Measurements from ENCODE around the gene TMCC2. TPM values are rescaled to one million over a fixed set of nuclear protein-coding genes. Genes with fewer than 3 reads are reported as not detected.
A peak's percentile ranks its signal among the peaks of the same experiment; 100 is the strongest.

TMCC2 gene
- total and polyA plus RNA-seq, 2 of the 8 experiments (the other 6 are each of a cell fraction or from before 2014, with no cell fraction given) = 6.7 to 6.8 TPM

GRCh38 chr1:205274041-205274691 is 46.4 kb downstream of the TMCC2 start:
- peak overlapping the region; percentile 20 for H4K91ac ChIP-seq (replicated peaks; ENCODE audit: insufficient read length, low read length)
- H3K27me3 ChIP-seq (replicated peaks in 1 of 4; ENCODE audit: control insufficient read depth in 3 of 4, extremely low read depth in 1 of 4, insufficient read depth in 3 of 4, low read length in 3 of 4) = no peaks in the 10 kb centered on the region
- WGBS, 2 experiments (ENCODE audit: extremely low coverage in 1 of 2, insufficient coverage in 1 of 2, insufficient read length in 1 of 2, insufficient replicate concordance in 2 of 2, low coverage in 1 of 2, low lambda C conversion rate in 2 of 2, missing lambda C conversion rate in 1 of 2) = 77% methylated on average over 8 of the region's 8 CpGs; no CpG with 5 or more reads in 1 of the 2 experiments
- H3K79me1 ChIP-seq (ENCODE audit: low read depth, low read length) = no peaks in the 10 kb centered on the region
- H2AK5ac ChIP-seq (ENCODE audit: low read depth, low read length) = peak overlapping the region; percentile 3; the same call in 1 of the 2 replicates
- ChIA-PET POLR2A (ENCODE audit: partially characterized antibody) (interaction anchor here (0.7 to 7.4 kb wide), 14 partner anchors 8 to 77 kb away, joined by 3 to 85 read pairs (median 6); partner anchors contain the start of gene NUAK2), CTCF (ENCODE audit: partially characterized antibody) (interaction anchor here (0.6 to 42.6 kb wide), 31 partner anchors 9 to 384 kb away, joined by 3 to 2424 read pairs (median 4); partner anchors contain the start of genes KLHDC8A, NUAK2, RBBP5 and TMCC2)
- H3K14ac ChIP-seq (ENCODE audit: insufficient read length) = no peak overlapping the region
- peak in 1 of 2 experiments; percentile 65 for DNase-seq (ENCODE audit: low read depth in 1 of 2, low spot score in 2 of 2)
- H3K4me1 ChIP-seq (replicated peaks in 1 of 4; ENCODE audit: control insufficient read depth in 3 of 4, insufficient read depth in 4 of 4, low read length in 3 of 4) = peaks cover 5 to 19% (median 11%) of the 10 kb centered on the region in 4 experiments; a peak in 6 of 7 replicates
- no peak overlapping the region for H3K4me3 ChIP-seq (ENCODE audit: extremely low read depth in 1 of 4, insufficient read depth in 2 of 4, low read depth in 3 of 4, low read length in 4 of 4)
- peak overlapping the region; percentile 99 for H2BK12ac ChIP-seq (ENCODE audit: low read depth, low read length)
- FAIRE-seq = peak; percentile 63
- no peak overlapping the region for H3K9ac ChIP-seq (replicated peaks in 1 of 4; ENCODE audit: extremely low read depth in 1 of 4, low read depth in 3 of 4, low read length in 3 of 4)
- H4K20me1 ChIP-seq (replicated peaks in 1 of 2; ENCODE audit: control insufficient read depth in 1 of 2, insufficient read depth in 2 of 2, low read length in 2 of 2) = peaks cover 0 to 2% of the 10 kb centered on the region in 2 experiments
- H3K18ac ChIP-seq (ENCODE audit: extremely low read depth, low read length) = no peak overlapping the region; the same call in 1 of the 2 replicates
- peak overlapping the region; percentile 93 for H2BK5ac ChIP-seq (ENCODE audit: low read depth, low read length)
- no peak overlapping the region for H3K56ac ChIP-seq (replicated peaks; ENCODE audit: insufficient read length, low read depth, low read length)
- H3K23me2 ChIP-seq (ENCODE audit: low read depth, low read length) = no peaks in the 10 kb centered on the region
- no peak overlapping the region for H3K23ac ChIP-seq (ENCODE audit: insufficient read length)
- peak overlapping the region in 1 of 2 experiments; percentile 31; a peak in 2 of 4 replicates for H3K4me2 ChIP-seq (ENCODE audit: insufficient read depth in 1 of 2, low read depth in 2 of 2, low read length in 2 of 2)
- H2AFZ ChIP-seq (ENCODE audit: low read length) = no peak overlapping the region
- no peaks in the 10 kb centered on the region for H3K79me2 ChIP-seq (ENCODE audit: control insufficient read depth in 1 of 2, insufficient read depth in 2 of 2, low read length in 2 of 2)
- H2BK15ac ChIP-seq (ENCODE audit: low read length) = peak overlapping the region; percentile 72; the same call in 1 of the 2 replicates
- peaks cover 0 to 7% (median 0%) of the 10 kb centered on the region in 4 experiments; a peak in 1 of 8 replicates for H3K36me3 ChIP-seq (ENCODE audit: control insufficient read depth in 2 of 4, insufficient read depth in 4 of 4, low read length in 3 of 4)
- 0 out of 2 replicates have a peak overlapping the region, but pooled peaks have one; percentile 0 for H3K27ac ChIP-seq (ENCODE audit: low read depth, low read length)
- no peaks in the 10 kb centered on the region for H3K9me3 ChIP-seq (ENCODE audit: insufficient read depth in 2 of 2, low read depth in 1 of 2, low read length in 1 of 2)
- H4K8ac ChIP-seq (ENCODE audit: extremely low read depth, insufficient read depth, low read length) = no peak overlapping the region
- peak overlapping the region; percentile 14 for H4K5ac ChIP-seq (ENCODE audit: insufficient read length, low read depth, low read length)
- peak overlapping the region; percentile 74; the same call in 1 of the 2 replicates for H2BK20ac ChIP-seq (ENCODE audit: low read length)
- no peak overlapping the region for H3K4ac ChIP-seq (replicated peaks; ENCODE audit: insufficient read length, low read depth, low read length)
- H2BK120ac ChIP-seq (replicated peaks; ENCODE audit: low read depth, low read length) = peak overlapping the region; percentile 59
- TF ChIP-seq SP1 (IDR thresholded peaks at IDR 0.05; ENCODE audit: low read depth, low read length) (peak; percentile 17; the same call in 1 of the 2 replicates), EP300 (IDR thresholded peaks at IDR 0.05; ENCODE audit: borderline replicate concordance in 1 of 2, low read depth in 2 of 2, low read length in 2 of 2) (peak in 1 of 2 experiments; percentile 70; a peak in 1 of 3 replicates), YY1 (IDR thresholded peaks at IDR 0.05; ENCODE audit: low read depth, low read length) (peak; percentile 56), HDAC2 (IDR thresholded peaks at IDR 0.05; ENCODE audit: borderline replicate concordance in 1 of 2, low read depth in 2 of 2, low read length in 2 of 2) (0 out of 4 replicates have a peak, but pooled peaks of 1 of the 2 experiments have one; percentile 48), SIN3A (conservative IDR thresholded peaks at IDR 0.05 in 1 of 2, IDR thresholded peaks at IDR 0.05 in 1 of 2; ENCODE audit: low read depth in 1 of 2, low read length in 2 of 2) (peak; percentile 84 to 93; a peak in 3 of 4 replicates), TBP (IDR thresholded peaks at IDR 0.05; ENCODE audit: low read depth, low read length) (no peak), CTBP2 (IDR thresholded peaks at IDR 0.05; ENCODE audit: borderline replicate concordance, insufficient read depth, insufficient read length, low read length) (peak; percentile 67), TCF12 (IDR thresholded peaks at IDR 0.05; ENCODE audit: low read depth, low read length) (peak; percentile 91), MAFK (IDR thresholded peaks at IDR 0.05; ENCODE audit: low read depth, low read length) (no peak), GABPA (IDR thresholded peaks at IDR 0.05; ENCODE audit: borderline replicate concordance, insufficient read depth, low read length) (no peak)

All from H1 (cell line).